Kidney (tissue), 14 donors: ENCODE results near the gene AASDH. TPM values are rescaled to one million over a fixed set of nuclear protein-coding genes. Genes with fewer than 3 reads are reported as not detected.

ENCODE experiments used
- DNase-seq, 5 donors: peaks; one replicate each; pipeline ENCODE4 v3.0.0-alpha.2; 2013 to 2020
- FAIRE-seq: peaks from 2 replicates; lab custom pipeline; 2012; peaks lifted over from hg19 to GRCh38; lab: Jason Lieb, UNC
- H3K27ac ChIP-seq, 2 donors: one replicate each; pipeline ENCODE4 v1.7.0; 2013; ENCODE audit warnings: low read depth in 2 of 2, low read length in 2 of 2, inconsistent platforms in 1 of 2
- H3K27me3 ChIP-seq: one replicate; pipeline ENCODE4 v1.7.1; 2013; ENCODE audit warnings: low read length, inconsistent platforms; ENCODE audit not compliant: control insufficient read depth, insufficient read depth
- H3K36me3 ChIP-seq, 3 donors: one replicate each; pipeline versions ENCODE4 v1.7.0 to v1.7.1; 2013; ENCODE audit warnings: low read length in 3 of 3, control low read depth in 1 of 3, inconsistent platforms in 1 of 3; ENCODE audit not compliant: insufficient read depth in 3 of 3, control insufficient read depth in 2 of 3
- H3K4me1 ChIP-seq, 3 donors: one replicate each; pipeline versions ENCODE4 v1.7.0 to v1.7.1; 2013; ENCODE audit warnings: low read length in 3 of 3, inconsistent platforms in 1 of 3, low read depth in 1 of 3; ENCODE audit not compliant: control insufficient read depth in 2 of 3, insufficient read depth in 2 of 3
- H3K4me3 ChIP-seq, 3 donors: one replicate each; pipeline versions ENCODE4 v1.7.0 to v1.8.1; 2013; ENCODE audit warnings: low read length in 3 of 3, control low read depth in 1 of 3, inconsistent platforms in 1 of 3
- H3K9ac ChIP-seq, 3 donors: one replicate each; pipeline versions ENCODE4 v1.7.0 to v1.7.1; 2013; ENCODE audit warnings: low read length in 3 of 3, control low read depth in 1 of 3, inconsistent platforms in 1 of 3
- H3K9me3 ChIP-seq, 3 donors: one replicate each; pipeline versions ENCODE4 v1.7.0 to v1.7.1; 2013; ENCODE audit warnings: low read length in 3 of 3, control low read depth in 1 of 3, inconsistent platforms in 1 of 3; ENCODE audit not compliant: control insufficient read depth in 2 of 3, insufficient read depth in 1 of 3
- CTCF ChIP-seq: IDR thresholded peaks from 3 replicates; pipeline ENCODE4 v1.5.1; 2012; ENCODE audit warnings: mild to moderate bottlenecking, moderate library complexity, borderline replicate concordance; ENCODE audit not compliant: insufficient read depth; ENCODE audit errors: extremely low read depth
- intact Hi-C: fragments of 100-400 bp; cut with DNase I; formaldehyde crosslinking; loops from one replicate; pipeline ENCODE4 v1.11.1; 2022
- polyA plus RNA-seq: library from polyadenylated mRNA; stranded (reverse); fragments of 350-450 nt; fragmentation: Illumina TruSeq; extraction: RNeasy Lipid Tissue Mini Kit (QIAGEN cat#74804); gene quantifications from one replicate; pipeline ENCODE4 v1.2.3, GENCODE V29; 2014; ENCODE audit warnings: low read depth, low replicate concordance; ENCODE audit not compliant: insufficient read depth
- total RNA-seq: library from RNA; stranded (reverse); fragmentation: NEBNext Ultra II Directional; extraction: Animal tissue kit (Norgen Biotek cat#: 25700); gene quantifications from one replicate; pipeline ENCODE4 v1.2.1, GENCODE V29; 2021
- donor health status: control.
- donor health status: control.
- donor health status: control.
- donor health status: control.
- donor health status: control.
- donor health status: DM: yes; HTN: yes; CAD: no.
- donor health status: Normal renal cell carcinoma (clear cell type).

AASDH gene
- total and polyA plus RNA-seq, 2 donors from 2014 or later = 6.0 to 16.7 TPM

- H3K9ac ChIP-seq = no peak overlapping the region
- intact Hi-C loops = no loop called here
- H3K27ac ChIP-seq = no peak overlapping the region
- FAIRE-seq (no peak), DNase-seq (no peak)
- no peaks in the 10 kb centered on the region for H3K9me3 ChIP-seq
- H3K4me1 ChIP-seq = no peaks in the 10 kb centered on the region
- H3K27me3 ChIP-seq = no peaks in the 10 kb centered on the region
- no peak overlapping the region for H3K4me3 ChIP-seq
- peaks cover 0 to 2% (median 0%) of the 10 kb centered on the region in 3 donors for H3K36me3 ChIP-seq
- TF ChIP-seq CTCF = no peak
Observed at GRCh38 chr4:56310401-56311125, 76.7 kb downstream of the AASDH start.

- TF ChIP-seq CTCF = no peak
- Histone ChIP-seq H3K4me3 (no peak overlapping the region), H3K27ac (no peak overlapping the region), H3K9me3 (no peaks in the 10 kb centered on the region), H3K36me3 (peaks cover 0 to 2% (median 0%) of the 10 kb centered on the region in 3 donors), H3K4me1 (no peaks in the 10 kb centered on the region), H3K27me3 (no peaks in the 10 kb centered on the region), H3K9ac (no peak overlapping the region)
- no peak for DNase-seq
- FAIRE-seq = no peak
- intact Hi-C loops = no loop called here
Observed at GRCh38 chr4:56308384-56308783, 78.9 kb downstream of the AASDH start.

GRCh38 chr4:56307423-56307822 is 79.9 kb downstream of the AASDH start:
- DNase-seq = peak in 2 of 5 donors; percentile 32 to 34
- Histone ChIP-seq H3K36me3 (peaks cover 0 to 2% (median 0%) of the 10 kb centered on the region in 3 donors), H3K27ac (no peak overlapping the region), H3K4me1 (no peaks in the 10 kb centered on the region), H3K9ac (no peak overlapping the region), H3K4me3 (no peak overlapping the region), H3K9me3 (no peaks in the 10 kb centered on the region), H3K27me3 (no peaks in the 10 kb centered on the region)
- intact Hi-C loops = no loop called here
- no peak for FAIRE-seq
- TF ChIP-seq CTCF = no peak
